GM19452 (cell line): ENCODE results near the gene PTGR1.
"Not testable (repeated sequence)": the region's sequence is repeated elsewhere in the genome, so short reads cannot be mapped to it uniquely, and the experiment has no call there.

Experiments used
- ATAC-seq: cut with Tn5 transposase; IDR thresholded peaks from one replicate; pipeline ENCODE4 v1.9.1; 2021; ENCODE audit not compliant: unreplicated experiment

The PTGR1 gene

DNA sequence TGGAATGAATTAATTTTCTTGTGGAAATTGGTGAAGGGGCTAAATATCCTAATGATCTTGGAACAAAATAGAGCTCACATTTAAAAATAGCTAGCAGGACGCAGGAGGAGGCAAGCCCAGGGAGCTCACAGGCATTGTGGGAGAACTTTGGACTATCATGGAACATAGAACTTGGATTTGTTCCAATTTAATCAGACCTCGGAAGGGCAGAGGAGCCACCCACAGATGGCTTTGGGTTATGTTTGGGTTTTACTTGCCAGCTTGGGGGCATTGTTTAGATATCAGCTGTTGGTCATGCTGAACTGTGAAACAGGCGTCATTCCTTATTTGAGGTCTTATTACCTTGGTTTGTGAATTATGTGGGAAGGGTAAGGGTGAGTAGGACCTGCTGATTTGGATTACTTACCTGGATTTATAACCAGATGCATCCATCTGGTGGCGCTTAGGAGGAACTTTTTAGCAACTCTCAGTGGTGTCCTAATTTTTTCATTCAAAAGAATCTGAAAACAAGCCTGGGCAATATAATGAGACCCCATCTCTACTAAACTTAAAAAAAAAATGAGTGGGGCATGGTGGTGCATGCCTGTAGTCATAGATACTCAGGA is 14.1 kb upstream of the PTGR1 start:
- no peak for ATAC-seq

GRCh38 chr9:111610845-111611244 is 11.4 kb upstream of the PTGR1 start:
- ATAC-seq: no peak

DNA sequence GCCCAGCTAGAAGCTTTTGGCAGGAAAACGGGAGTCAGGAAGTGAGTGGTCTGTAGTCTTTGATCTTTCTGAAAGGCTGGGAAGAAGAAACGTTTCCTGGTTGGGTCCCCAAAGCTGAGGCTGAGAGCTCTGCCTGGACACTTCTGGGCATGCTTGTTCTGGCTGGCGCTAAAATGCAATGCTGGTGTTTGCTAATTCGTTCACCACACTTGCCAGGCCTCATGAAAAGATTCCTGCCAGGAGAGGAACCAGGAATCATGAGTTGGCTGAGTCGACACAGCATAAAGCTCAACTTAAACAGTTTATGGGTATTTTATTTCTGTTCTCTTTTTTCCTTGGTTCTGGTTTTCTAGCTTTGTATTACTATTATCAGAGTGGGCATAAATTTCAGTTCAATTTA is 10.7 kb upstream of the PTGR1 start:
- ATAC-seq: no peak

GRCh38 chr9:111605041-111605559 is 5.7 kb upstream of the PTGR1 start:
- no peak for ATAC-seq

DNA sequence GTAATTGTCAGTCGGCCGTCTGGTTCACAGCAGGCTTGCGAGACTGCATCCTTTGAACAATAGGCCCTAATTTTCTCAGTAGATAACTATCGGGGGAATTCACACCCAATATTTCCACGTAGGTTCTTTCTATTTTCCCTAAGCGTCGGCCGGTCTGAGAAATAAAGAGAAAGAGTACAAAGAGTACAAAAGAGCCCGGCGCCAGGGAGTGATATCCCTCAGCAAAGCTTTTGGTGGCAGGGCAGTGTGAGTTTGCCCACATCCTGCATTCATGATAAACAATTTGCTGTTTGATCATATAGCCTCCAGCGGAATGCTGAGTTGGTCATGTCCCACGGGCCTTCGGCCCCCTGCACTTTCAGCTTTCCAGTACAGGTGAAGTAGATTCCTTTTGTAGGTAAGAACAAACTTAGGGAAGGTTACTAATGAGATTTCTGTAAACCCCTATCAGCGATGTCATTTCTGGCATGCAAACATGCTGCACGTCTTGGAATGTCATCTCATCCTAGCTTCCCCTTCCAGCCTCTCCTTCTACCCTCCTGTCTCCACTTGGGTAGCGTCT is 4.7 kb upstream of the PTGR1 start:
- ATAC-seq: no peak

GRCh38 chr9:111603041-111603440 is 3.6 kb upstream of the PTGR1 start:
- no peak for ATAC-seq

DNA sequence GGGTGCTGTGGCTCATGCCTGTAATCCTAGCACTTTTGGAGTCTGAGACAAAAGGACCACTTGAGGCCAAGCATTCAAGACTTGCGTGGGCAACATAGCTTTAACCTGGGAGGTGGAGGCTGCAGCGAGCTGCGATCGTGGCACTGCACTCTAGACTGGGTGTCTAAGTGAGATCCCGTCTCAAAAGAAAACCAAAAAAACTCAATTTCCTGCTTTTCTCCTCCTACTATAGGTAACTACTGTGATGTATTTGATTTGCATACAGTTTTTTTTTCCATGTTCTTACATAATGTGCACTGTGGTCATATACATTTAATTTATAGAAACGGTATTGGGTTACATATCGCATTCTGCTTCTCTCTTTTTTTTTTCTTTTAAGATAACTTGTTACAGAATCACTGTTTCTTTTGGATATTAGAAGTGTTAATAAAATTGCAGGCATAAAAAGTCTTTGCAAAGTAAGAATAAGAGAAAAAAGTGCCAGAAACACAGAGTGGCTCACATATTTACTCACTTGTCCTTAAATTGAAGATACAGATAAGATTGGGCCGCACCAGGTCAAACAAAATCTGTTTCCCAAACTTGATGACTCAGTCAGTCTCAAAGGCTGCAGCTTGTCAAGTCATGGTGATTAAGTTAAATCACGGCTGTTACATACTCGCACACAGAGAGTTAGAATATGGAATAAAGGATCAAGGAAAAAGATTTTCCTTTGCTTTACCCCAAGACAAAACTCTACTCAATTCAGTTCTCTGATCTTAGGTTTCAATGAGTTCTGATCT is 2.0 kb upstream of the PTGR1 start:
- ATAC-seq: no peak

DNA sequence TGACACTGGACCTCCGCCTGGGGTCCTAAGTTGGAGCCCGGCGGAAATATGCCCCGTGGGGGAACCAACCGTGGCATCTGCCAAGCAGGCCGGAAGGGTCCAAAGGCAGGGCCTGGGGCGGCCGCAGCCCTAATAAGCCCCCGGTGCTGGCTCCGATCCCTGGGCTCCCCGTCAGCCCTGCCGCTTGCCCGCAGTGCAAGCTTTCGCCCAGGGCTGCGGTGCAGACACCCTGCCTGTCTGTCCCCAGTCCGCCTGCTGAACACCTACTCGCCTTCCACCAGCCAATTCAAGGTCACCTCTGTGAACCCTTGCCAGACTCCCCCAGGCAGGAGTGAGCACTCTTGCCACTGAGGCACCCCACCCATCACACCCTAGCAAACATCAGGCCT is 502 bp upstream of the PTGR1 start:
- no peak for ATAC-seq

- no peak for ATAC-seq
Observed at GRCh38 chr9:111598733-111599091, 735 bp downstream of the PTGR1 start.

DNA sequence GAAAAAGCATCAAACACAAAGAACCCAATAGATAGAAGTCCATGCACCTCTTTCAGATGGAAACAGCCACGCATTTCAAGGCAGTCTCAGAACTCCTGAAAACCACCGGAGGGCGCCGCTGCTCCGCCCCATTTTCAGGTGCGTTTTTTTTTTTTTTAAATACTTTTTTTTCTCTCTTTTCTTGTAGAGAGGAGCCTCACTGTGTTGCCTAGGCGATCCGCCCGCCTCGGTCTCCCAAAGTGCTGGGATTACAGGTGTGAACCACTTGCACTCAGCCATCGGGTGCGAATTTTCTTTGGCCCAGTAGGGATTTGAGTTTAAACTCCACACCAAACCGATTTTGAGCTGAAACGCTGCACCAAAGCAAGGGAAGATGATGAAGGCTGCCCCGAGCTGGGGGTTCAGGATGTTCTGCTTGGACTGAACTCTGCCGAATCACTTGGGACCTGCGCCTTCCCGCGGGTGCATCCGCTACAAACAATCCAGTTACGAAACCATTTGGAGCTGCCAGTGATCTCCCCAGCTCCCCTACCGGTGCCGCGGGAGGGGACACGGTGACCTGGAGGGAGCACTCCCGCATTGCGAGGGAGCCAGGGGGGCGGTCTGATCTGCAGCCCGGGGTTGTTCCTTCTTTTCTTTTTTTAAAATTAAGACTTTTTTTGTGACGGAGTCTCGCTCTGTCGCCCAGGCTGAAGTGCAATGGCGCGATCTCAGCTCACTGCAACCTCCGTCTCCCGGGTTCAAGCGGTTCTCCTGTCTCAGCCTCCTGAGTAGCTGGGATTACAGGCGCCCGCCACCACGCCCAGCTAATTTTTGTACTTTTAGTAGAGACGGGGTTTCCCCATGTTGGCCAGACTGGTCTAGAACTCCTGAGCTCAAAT is 1.4 kb downstream of the PTGR1 start:
- no peak for ATAC-seq

DNA sequence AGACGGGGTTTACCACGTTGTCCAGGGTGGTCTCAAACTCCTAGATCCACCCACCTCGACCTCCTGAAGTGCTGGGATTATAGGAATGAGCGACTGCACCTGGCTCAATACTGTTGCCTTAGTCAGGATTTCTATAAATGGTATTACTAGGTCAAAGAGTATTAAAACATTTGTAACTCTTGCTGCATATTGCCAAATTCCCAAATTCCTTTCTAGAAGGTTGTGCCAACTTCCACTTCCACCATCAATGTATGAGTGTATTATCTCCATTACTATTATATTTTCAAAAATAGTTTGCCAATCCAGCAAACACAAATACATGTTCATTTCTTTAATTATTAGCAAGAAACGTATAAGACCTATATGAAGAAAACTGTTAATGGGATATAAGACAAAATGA is 10.6 kb downstream of the PTGR1 start:
- ATAC-seq: no peak

- ATAC-seq: no peak
Observed at GRCh38 chr9:111586378-111586777, 13.1 kb downstream of the PTGR1 start.

DNA sequence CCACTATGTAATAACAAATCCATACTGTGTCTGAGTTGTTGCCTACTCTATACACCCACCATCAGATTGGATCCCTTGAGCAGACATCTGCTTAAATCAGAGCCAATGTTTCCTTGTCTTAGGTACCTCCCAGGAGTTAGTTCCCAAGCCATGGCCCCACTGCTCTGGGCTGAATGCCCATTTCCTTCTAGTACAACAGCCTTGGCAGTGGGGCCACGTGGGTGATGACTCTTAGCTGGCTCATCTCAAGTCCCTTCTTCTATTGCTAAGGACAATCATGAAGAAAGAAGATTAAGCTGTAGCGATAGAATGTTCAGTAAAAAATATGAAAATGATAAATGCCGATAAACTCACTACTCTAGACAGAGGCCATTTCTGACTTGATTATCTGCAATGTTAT is 16.6 kb downstream of the PTGR1 start:
- no peak for ATAC-seq

GRCh38 chr9:111572950-111573604 is 26.4 kb downstream of the PTGR1 start:
- no peak for ATAC-seq

- not testable (repeated sequence) for ATAC-seq
Observed at GRCh38 chr9:111568127-111568526, 31.3 kb downstream of the PTGR1 start.

GRCh38 chr9:111566234-111566633 is 33.2 kb downstream of the PTGR1 start:
- no peak for ATAC-seq

- ATAC-seq: no peak
Observed at GRCh38 chr9:111561165-111561719, 38.2 kb downstream of the PTGR1 start.

DNA sequence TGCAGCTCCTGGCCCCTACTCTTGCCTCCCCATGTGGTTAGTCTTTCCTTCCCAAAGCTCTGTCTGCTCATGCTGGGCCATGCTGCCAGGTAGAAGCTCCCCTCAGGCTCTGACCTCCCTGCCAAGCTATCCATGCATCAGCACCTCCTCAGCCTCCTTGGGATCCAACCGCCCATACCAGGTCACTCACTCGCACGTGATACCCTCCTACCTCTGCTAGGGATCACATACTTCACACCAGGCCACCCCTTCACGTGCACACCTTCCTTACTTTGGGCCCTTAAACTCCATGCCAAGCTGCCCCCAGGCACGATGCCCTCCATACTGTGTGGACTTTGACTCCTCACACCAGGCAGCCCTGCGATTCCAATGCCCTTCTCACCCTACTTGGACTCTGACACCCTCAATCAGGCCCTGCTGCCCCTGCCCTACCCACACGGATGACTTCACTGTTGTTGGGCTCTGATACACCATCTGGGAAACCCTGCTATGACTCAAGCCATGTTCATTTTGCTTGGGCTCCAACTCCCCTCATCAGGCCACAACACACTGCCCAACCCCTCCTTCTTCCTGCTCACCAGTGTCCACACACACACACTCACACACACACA is 40.3 kb downstream of the PTGR1 start:
- no peak for ATAC-seq

- ATAC-seq: not testable (repeated sequence)
Observed at GRCh38 chr9:111555425-111555824, 44.0 kb downstream of the PTGR1 start.

- no peak for ATAC-seq
Observed at GRCh38 chr9:111548623-111549022, 50.8 kb downstream of the PTGR1 start.
